Right lobe of liver (tissue), 6 donors: Measurements from ENCODE around the gene SEC11C. TPM values are rescaled to one million over a fixed set of nuclear protein-coding genes. Genes with fewer than 3 reads are reported as not detected.

Experiments
- ATAC-seq, 4 donors: fragments of 200-7000 bp; cut with Tn5 transposase; one replicate each; pipeline ENCODE4 v1.9.1; 2020; ENCODE audit warnings: mild to moderate bottlenecking in 4 of 4, moderate library complexity in 4 of 4
- DNase-seq, 3 donors: peaks; one replicate each; pipeline ENCODE4 v3.0.0-alpha.2; 2020
- H3K27ac ChIP-seq, 3 donors: fragments of 200-600 bp; one replicate each; pipeline ENCODE4 v1.8.0; 2022
- H3K27me3 ChIP-seq, 2 donors: fragments of 200-600 bp; one replicate each; pipeline ENCODE4 v1.8.0; 2022
- H3K36me3 ChIP-seq, 4 donors: fragments of 200-600 bp; sonication (generic) in 1 of 4; one replicate each; pipeline versions ENCODE4 v1.5.1 to v1.8.0; 2017 to 2022; ENCODE audit warnings: control low read depth in 1 of 4
- H3K4me1 ChIP-seq, 4 donors: fragments of 200-600 bp; sonication (generic) in 1 of 4; one replicate each; pipeline versions ENCODE4 v1.5.1 to v1.8.0; 2017 to 2022; ENCODE audit warnings: control low read depth in 1 of 4
- H3K4me3 ChIP-seq, 3 donors: fragments of 200-600 bp; one replicate each; pipeline ENCODE4 v1.8.0; 2022
- H3K9me3 ChIP-seq, 4 donors: fragments of 200-600 bp; sonication (generic) in 1 of 4; one replicate each; pipeline versions ENCODE4 v1.5.1 to v1.8.0; 2017 to 2022; ENCODE audit warnings: control low read depth in 1 of 4
- POLR2A ChIP-seq: fragments of 450-650 bp; IDR thresholded peaks from one replicate; pipeline ENCODE4 v1.6.1; 2017; ENCODE audit warnings: antibody characterized with exemption, mild to moderate bottlenecking
- WGBS: methylation state at CpG from one replicate; pipeline ENCODE4 v1.1.6; 2018; ENCODE audit warnings: low coverage, low lambda C conversion rate; ENCODE audit not compliant: insufficient coverage; ENCODE audit errors: missing lambda C conversion rate; 5-methylcytosine and 5-hydroxymethylcytosine counted together
- intact Hi-C, 2 donors: fragments of 100-400 bp; cut with DNase I; formaldehyde crosslinking; loops; one replicate each; pipeline versions ENCODE4 v1.11.2 to v1.14.1; 2022
- total RNA-seq, 6 experiments: library from RNA; depleted of rRNA in 2 of 6; stranded (reverse); fragments of >200 nt in 2 of 6; fragmentation: NEBNext Ultra II Directional in 3 of 6; extraction: Animal tissue kit (Norgen Biotek cat#: 25700) in 3 of 6; gene quantifications; one replicate each; pipeline versions ENCODE4 v1.1.0 to v1.2.4, GENCODE V29; 2016 to 2023
- TF ChIP-seq, protein P1 (sequence below), 4 donors: fragments of 200-600 bp in 3 of 4; fragments of 450-650 bp in 1 of 4; IDR thresholded peaks; one replicate each; pipeline versions ENCODE4 v1.5.1 to v1.8.0; 2016 to 2022; ENCODE audit warnings: antibody characterized with exemption in 4 of 4, mild to moderate bottlenecking in 2 of 4
- donor health status: DM: no; HTN: yes; CAD: no.
- donor health status: DM: no; HTN: no; CAD: no.
- donor health status: DM: no; HTN: no; CAD: no.
- donor health status: DM: no; HTN: yes; CAD: no.
- donor health status: DM: no; HTN: yes; CAD: no.

Gene SEC11C
- total RNA-seq, 6 experiments from 2014 or later, result 46.7 to 104 (median 85.3) TPM

DNA sequence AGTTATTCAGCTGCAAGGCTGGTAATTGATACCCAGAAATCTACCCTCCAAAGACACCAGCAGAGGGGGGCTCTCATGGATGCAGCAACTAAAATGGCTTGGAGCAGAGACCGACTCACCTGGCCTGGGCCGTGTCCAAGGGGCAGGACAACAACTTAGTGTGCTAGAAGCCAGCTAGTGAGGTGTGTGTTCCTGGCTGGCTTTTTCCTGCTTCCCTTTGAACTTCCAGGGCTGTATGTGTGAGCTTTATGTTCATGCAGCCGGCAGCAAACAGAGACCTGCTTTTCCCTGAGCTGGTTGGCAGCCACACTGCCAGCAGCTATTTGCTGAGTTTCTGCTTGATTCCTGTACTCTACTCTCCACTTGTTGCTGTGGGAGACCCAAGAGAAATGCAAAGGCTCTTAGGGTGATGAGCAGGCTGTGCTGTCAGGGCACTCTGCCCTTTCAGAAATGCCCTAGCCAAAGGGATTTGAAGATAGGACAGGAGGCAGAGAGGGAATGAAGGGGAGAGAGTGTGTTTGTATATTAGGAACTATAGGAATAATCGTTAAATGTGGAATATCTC is 56.6 kb downstream of the SEC11C start:
- no peak for ATAC-seq
- Histone ChIP-seq H3K4me3 (no peak overlapping the region), H3K4me1 (no peaks in the 10 kb centered on the region), H3K27ac (no peak overlapping the region), H3K27me3 (no peaks in the 10 kb centered on the region), H3K36me3 (no peaks in the 10 kb centered on the region), H3K9me3 (no peaks in the 10 kb centered on the region)
- DNase-seq, result no peak
- intact Hi-C loops, result no loop called here
- TF ChIP-seq, protein P1, sequence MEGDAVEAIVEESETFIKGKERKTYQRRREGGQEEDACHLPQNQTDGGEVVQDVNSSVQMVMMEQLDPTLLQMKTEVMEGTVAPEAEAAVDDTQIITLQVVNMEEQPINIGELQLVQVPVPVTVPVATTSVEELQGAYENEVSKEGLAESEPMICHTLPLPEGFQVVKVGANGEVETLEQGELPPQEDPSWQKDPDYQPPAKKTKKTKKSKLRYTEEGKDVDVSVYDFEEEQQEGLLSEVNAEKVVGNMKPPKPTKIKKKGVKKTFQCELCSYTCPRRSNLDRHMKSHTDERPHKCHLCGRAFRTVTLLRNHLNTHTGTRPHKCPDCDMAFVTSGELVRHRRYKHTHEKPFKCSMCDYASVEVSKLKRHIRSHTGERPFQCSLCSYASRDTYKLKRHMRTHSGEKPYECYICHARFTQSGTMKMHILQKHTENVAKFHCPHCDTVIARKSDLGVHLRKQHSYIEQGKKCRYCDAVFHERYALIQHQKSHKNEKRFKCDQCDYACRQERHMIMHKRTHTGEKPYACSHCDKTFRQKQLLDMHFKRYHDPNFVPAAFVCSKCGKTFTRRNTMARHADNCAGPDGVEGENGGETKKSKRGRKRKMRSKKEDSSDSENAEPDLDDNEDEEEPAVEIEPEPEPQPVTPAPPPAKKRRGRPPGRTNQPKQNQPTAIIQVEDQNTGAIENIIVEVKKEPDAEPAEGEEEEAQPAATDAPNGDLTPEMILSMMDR (IDR thresholded peaks at IDR 0.05), result no peak
- TF ChIP-seq POLR2A, result no peak
- WGBS, result 53% methylated on average over 3 of the region's 4 CpGs

DNA sequence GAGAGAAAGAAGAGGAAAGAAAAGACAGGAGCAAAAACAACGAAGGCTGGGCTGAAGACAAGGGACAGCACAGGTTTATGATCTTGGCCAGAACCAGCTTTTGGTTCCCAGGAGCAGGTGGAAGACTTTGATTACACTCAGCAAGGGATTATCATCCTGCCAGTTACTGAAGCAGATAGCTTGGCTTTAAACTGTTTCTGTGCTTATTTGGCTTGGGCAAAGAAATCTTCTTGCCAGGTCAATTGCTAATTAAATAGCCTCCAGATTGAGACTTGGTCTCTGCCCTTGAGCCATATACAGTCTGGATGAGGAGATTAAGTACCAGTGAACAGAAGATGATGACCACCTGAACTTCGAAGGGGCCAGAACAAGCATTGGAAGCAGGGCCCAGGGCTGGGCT is 58.0 kb downstream of the SEC11C start:
- no peak for ATAC-seq
- no peak for DNase-seq
- WGBS, result 19% methylated on average over 2 of the region's 2 CpGs

DNA sequence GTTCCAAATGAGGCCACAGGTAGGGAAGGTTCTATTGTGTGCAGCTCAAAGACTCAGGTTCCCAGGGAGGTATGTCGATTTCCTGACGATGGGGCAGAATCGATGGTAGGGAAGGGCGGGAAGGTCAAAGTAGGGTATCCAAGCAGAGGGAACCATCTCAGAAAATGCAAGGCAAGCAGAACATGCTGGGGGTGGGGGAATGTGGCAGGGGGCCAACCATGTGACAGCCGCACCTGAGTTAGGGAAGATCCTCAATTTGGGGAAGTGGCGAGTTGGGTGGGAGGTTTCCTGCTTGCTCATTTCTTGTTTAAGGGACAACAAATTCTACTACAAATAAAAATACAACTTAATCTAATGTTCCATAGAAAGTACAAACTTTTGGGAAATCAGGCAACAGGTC is 58.5 kb downstream of the SEC11C start:
- H3K4me1 ChIP-seq, result no peaks in the 10 kb centered on the region
- 72% methylated on average over 6 of the region's 6 CpGs for WGBS
- H3K27me3 ChIP-seq, result no peaks in the 10 kb centered on the region
- no peak overlapping the region for H3K4me3 ChIP-seq
- no peak overlapping the region for H3K27ac ChIP-seq
- intact Hi-C loops, result no loop called here
- DNase-seq (no peak), ATAC-seq (no peak)
- no peaks in the 10 kb centered on the region for H3K9me3 ChIP-seq
- no peaks in the 10 kb centered on the region for H3K36me3 ChIP-seq
- TF ChIP-seq, protein P1 (IDR thresholded peaks at IDR 0.05), result no peak
- TF ChIP-seq POLR2A, result no peak

More for the DNA sequence above, 58.0 kb downstream of the SEC11C start:
- H3K27ac ChIP-seq, result no peak overlapping the region
- H3K4me1 ChIP-seq, result no peaks in the 10 kb centered on the region
- H3K4me3 ChIP-seq, result no peak overlapping the region
- no peaks in the 10 kb centered on the region for H3K9me3 ChIP-seq
- no peaks in the 10 kb centered on the region for H3K27me3 ChIP-seq
- intact Hi-C loops, result no loop called here
- TF ChIP-seq, protein P1 (IDR thresholded peaks at IDR 0.05), result no peak
- TF ChIP-seq POLR2A, result no peak
- no peaks in the 10 kb centered on the region for H3K36me3 ChIP-seq

DNA sequence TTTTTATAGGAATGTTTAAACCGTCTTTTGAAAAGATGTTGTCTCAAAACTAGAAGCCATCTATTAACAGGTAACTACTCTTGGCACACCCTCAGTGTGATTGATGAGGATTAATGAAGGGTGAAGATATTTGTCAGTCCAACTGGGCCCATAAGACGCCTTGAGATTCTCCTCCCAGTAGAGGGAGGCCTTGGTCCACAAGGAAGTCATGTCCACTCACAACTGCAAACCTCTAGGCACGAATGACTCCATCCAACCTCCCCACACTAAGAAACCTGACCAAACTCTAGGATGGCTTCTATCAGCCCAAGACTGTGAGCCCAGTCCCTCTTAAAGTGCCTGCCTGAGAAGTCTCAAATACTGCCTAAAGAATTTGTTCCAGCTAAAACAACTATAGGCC is 61.1 kb downstream of the SEC11C start:
- WGBS, result 59% methylated on average over 2 of the region's 3 CpGs
- TF ChIP-seq POLR2A, result no peak
- TF ChIP-seq, protein P1 (IDR thresholded peaks at IDR 0.05), result no peak
- intact Hi-C loops, result no loop called here

More for the DNA sequence above, 61.1 kb downstream of the SEC11C start:
- no peaks in the 10 kb centered on the region for H3K4me1 ChIP-seq
- ATAC-seq, result no peak
- no peaks in the 10 kb centered on the region for H3K9me3 ChIP-seq
- H3K4me3 ChIP-seq, result no peak overlapping the region
- DNase-seq, result no peak
- H3K27ac ChIP-seq, result no peak overlapping the region
- H3K27me3 ChIP-seq, result no peaks in the 10 kb centered on the region
- no peaks in the 10 kb centered on the region for H3K36me3 ChIP-seq
